CD14-positive monocyte (primary cell): ENCODE measurements around the gene KDM6B. TPM values are rescaled to one million over a fixed set of nuclear protein-coding genes. Genes with fewer than 3 reads are reported as not detected.

Experiments
- DNase-seq, 3 donors: peaks; one replicate each; pipeline ENCODE4 v3.0.0-alpha.2; 2011 to 2022
- H2AFZ ChIP-seq: 2 replicates; pipeline ENCODE4 v1.6.0; 2012; ENCODE audit warnings: mild to moderate bottlenecking, low read depth, low read length, inconsistent platforms; ENCODE audit not compliant: insufficient read depth, poor library complexity, severe bottlenecking
- H3K27ac ChIP-seq, 2 donors: 1 replicate in 1 of 2; 2 replicates in 1 of 2; pipeline ENCODE4 v1.5.1; 2012 to 2013; ENCODE audit warnings: low read length in 2 of 2, control low read depth in 1 of 2, inconsistent platforms in 1 of 2, low read depth in 1 of 2, mild to moderate bottlenecking in 1 of 2
- H3K27me3 ChIP-seq, 2 donors: one replicate each; pipeline versions ENCODE4 v1.6.0 to v1.6.1; 2011 to 2013; ENCODE audit warnings: low read length in 2 of 2; ENCODE audit not compliant: control insufficient read depth in 2 of 2, insufficient read depth in 2 of 2
- H3K36me3 ChIP-seq, 2 donors: replicated peaks in 1 of 2; 1 replicate in 1 of 2; 2 replicates in 1 of 2; pipeline versions ENCODE4 v1.5.1 to v1.6.1; 2012 to 2013; ENCODE audit warnings: low read length in 2 of 2, control low read depth in 1 of 2, inconsistent platforms in 1 of 2, mild to moderate bottlenecking in 1 of 2; ENCODE audit not compliant: insufficient read depth in 2 of 2, control insufficient read depth in 1 of 2
- H3K4me1 ChIP-seq, 2 donors: 1 replicate in 1 of 2; 2 replicates in 1 of 2; pipeline versions ENCODE4 v1.5.1 to v1.6.1; 2012 to 2013; ENCODE audit warnings: low read length in 2 of 2, control low read depth in 1 of 2, inconsistent platforms in 1 of 2, mild to moderate bottlenecking in 1 of 2, moderate library complexity in 1 of 2; ENCODE audit not compliant: insufficient read depth in 2 of 2, control insufficient read depth in 1 of 2
- H3K4me2 ChIP-seq: replicated peaks from 2 replicates; pipeline ENCODE3; 2012; ENCODE audit warnings: low read length, moderate library complexity, mild to moderate bottlenecking; ENCODE audit not compliant: poor library complexity, severe bottlenecking; ENCODE audit errors: extremely low read depth
- H3K4me3 ChIP-seq, 3 experiments: fragments of 200-600 bp in 1 of 3; sonication (generic) in 1 of 3; replicated peaks in 1 of 3; 1 replicate in 2 of 3; 2 replicates in 1 of 3; pipeline ENCODE4 v1.5.1; 2011 to 2013; ENCODE audit warnings: low read length in 3 of 3, mild to moderate bottlenecking in 3 of 3, control low read depth in 2 of 3, low read depth in 2 of 3, inconsistent platforms in 1 of 3, moderate library complexity in 1 of 3
- H3K79me2 ChIP-seq: 2 replicates; pipeline ENCODE4 v1.6.0; 2012; ENCODE audit warnings: mild to moderate bottlenecking, control low read depth, inconsistent platforms, low read length, moderate library complexity; ENCODE audit not compliant: insufficient read depth
- H3K9ac ChIP-seq: 2 replicates; pipeline ENCODE4 v1.6.0; 2017; ENCODE audit warnings: low read length, mild to moderate bottlenecking; ENCODE audit not compliant: insufficient read depth, poor library complexity, severe bottlenecking
- H3K9me3 ChIP-seq, 2 donors: replicated peaks in 1 of 2; 1 replicate in 1 of 2; 2 replicates in 1 of 2; pipeline versions ENCODE4 v1.5.1 to v1.6.1; 2012 to 2013; ENCODE audit warnings: low read length in 2 of 2, control low read depth in 1 of 2; ENCODE audit not compliant: control insufficient read depth in 1 of 2, insufficient read depth in 1 of 2
- H4K20me1 ChIP-seq: 2 replicates; pipeline ENCODE4 v1.6.0; 2012; ENCODE audit warnings: mild to moderate bottlenecking, low read length, control low read depth, moderate library complexity; ENCODE audit not compliant: insufficient read depth
- H3K27ac Mint-ChIP-seq, 7 donors: one replicate each; pipeline ENCODE4 v1.8.0; 2020; ENCODE audit warnings: mild to moderate bottlenecking in 7 of 7, mixed read lengths in 7 of 7, moderate library complexity in 6 of 7, inconsistent platforms in 2 of 7
- H3K27me3 Mint-ChIP-seq, 3 donors: one replicate each; pipeline ENCODE4 v1.8.0; 2021 to 2022; ENCODE audit warnings: low read depth in 3 of 3, mild to moderate bottlenecking in 3 of 3, mixed read lengths in 3 of 3, moderate library complexity in 3 of 3, inconsistent platforms in 1 of 3
- H3K36me3 Mint-ChIP-seq, 2 donors: one replicate each; pipeline ENCODE4 v1.8.0; 2020; ENCODE audit warnings: mixed read lengths in 2 of 2, inconsistent platforms in 1 of 2, mild to moderate bottlenecking in 1 of 2
- H3K4me1 Mint-ChIP-seq: one replicate; pipeline ENCODE4 v1.8.0; 2020; ENCODE audit warnings: mild to moderate bottlenecking, mixed read lengths
- H3K4me3 Mint-ChIP-seq, 2 donors: one replicate each; pipeline ENCODE4 v1.8.0; 2020; ENCODE audit warnings: mild to moderate bottlenecking in 2 of 2, mixed read lengths in 2 of 2, moderate library complexity in 1 of 2
- H3K9me3 Mint-ChIP-seq, 7 donors: one replicate each; pipeline ENCODE4 v1.8.0; 2020 to 2022; ENCODE audit warnings: mixed read lengths in 7 of 7, mild to moderate bottlenecking in 6 of 7, moderate library complexity in 6 of 7, inconsistent platforms in 2 of 7
- CTCF ChIP-seq: fragments of 200-600 bp; IDR thresholded peaks from one replicate; pipeline ENCODE4 v1.8.0; 2022; ENCODE audit warnings: antibody characterized with exemption, mild to moderate bottlenecking
- WGBS: methylation state at CpG from one replicate; pipeline ENCODE4 v1.1.5; 2013; ENCODE audit warnings: missing lambda C conversion rate; ENCODE audit not compliant: insufficient coverage; 5-methylcytosine and 5-hydroxymethylcytosine counted together
- intact Hi-C, 2 donors: fragments of 100-400 bp; cut with micrococcal nuclease; formaldehyde crosslinking; loops; one replicate each; pipeline versions ENCODE4 v1.15.0 to v1.15.1; 2023
- polyA plus RNA-seq, 3 donors: library from polyadenylated mRNA; depleted of rRNA in 1 of 3; unstranded in 2 of 3; stranded (reverse) in 1 of 3; fragments of 300-500 nt in 2 of 3; fragments of >200 nt in 1 of 3; fragmentation: Illumina TruSeq in 2 of 3; gene quantifications; 1 replicate in 2 of 3; 2 replicates in 1 of 3; pipeline ENCODE4 v1.2.3, GENCODE V29; 2012 to 2021

The KDM6B gene
- polyA plus RNA-seq, 3 donors = 0.37 to 25.5 (median 0.44) TPM

- Histone ChIP-seq H4K20me1 (no peaks in the 10 kb centered on the region), H2AFZ (no peak overlapping the region), H3K9ac (no peak overlapping the region), H3K4me1 (no peaks in the 10 kb centered on the region), H3K4me2 (no peak overlapping the region), H3K9me3 (no peaks in the 10 kb centered on the region), H3K27me3 (no peaks in the 10 kb centered on the region), H3K79me2 (no peaks in the 10 kb centered on the region), H3K27ac (no peak overlapping the region), H3K36me3 (no peaks in the 10 kb centered on the region), H3K4me3 (no peak overlapping the region)
- intact Hi-C loops = loop anchor here (2.0 to 5.0 kb wide), 4 partner anchors 29 to 81 kb away; partner anchors contain the start of gene NAA38 (in 1 of the 2)
- H3K4me1 Mint-ChIP-seq = peaks cover 6% of the 10 kb centered on the region
- no peak overlapping the region for H3K4me3 Mint-ChIP-seq
- 95% methylated on average over 20 of the region's 20 CpGs for WGBS
- H3K36me3 Mint-ChIP-seq = no peaks in the 10 kb centered on the region
- no peak for TF ChIP-seq CTCF
- no peak for DNase-seq
- no peaks in the 10 kb centered on the region for H3K9me3 Mint-ChIP-seq
- H3K27me3 Mint-ChIP-seq = peaks cover 7 to 14% (median 13%) of the 10 kb centered on the region in 3 donors
- peak overlapping the region in 1 of 7 donors; percentile 32 for H3K27ac Mint-ChIP-seq
Observed at GRCh38 chr17:7823581-7824001, 10.4 kb upstream of the KDM6B start.

DNA sequence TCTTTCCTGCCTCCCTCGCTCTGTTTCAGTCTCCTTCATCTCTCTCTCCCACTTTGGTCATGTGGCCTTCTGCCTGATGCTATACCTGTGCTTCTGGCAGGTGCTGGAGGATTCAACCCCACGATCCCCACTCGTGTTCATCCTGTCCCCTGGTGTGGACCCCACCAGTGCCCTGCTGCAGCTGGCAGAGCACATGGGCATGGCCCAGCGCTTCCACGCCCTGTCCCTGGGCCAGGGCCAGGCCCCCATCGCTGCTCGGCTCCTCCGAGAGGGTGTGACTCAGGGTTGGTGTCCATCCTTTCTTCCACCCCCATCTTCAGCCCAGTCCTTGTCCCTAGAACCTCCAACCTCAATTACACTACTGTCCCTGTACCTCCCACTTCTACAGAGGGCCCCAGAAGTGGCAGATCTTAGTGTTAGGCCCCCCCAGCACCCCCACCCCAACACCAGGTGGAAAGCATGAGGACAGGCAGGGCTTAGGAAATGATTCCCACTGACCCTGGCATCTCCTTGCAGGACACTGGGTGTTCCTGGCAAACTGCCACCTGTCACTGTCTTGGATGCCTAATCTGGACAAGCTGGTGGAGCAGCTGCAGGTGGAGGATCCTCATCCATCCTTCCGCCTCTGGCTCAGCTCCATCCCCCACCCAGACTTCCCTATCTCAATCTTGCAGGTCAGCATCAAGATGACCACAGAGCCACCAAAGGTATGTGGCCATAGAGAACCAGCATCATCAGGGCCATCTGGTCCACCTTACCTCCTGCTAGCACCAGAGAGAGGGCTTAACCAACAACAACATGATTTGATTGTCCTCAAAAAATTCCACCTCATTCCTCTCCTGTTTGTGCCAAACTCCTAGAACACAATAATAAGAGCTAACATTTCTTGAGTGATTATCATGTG lies 9.7 kb upstream of the KDM6B start:
- H3K79me2 ChIP-seq = no peaks in the 10 kb centered on the region
- no peak overlapping the region for H3K27ac ChIP-seq
- no peak for DNase-seq
- H3K4me1 Mint-ChIP-seq = peaks cover 6% of the 10 kb centered on the region
- H3K4me3 ChIP-seq = no peak overlapping the region
- H3K4me1 ChIP-seq = no peaks in the 10 kb centered on the region
- no peaks in the 10 kb centered on the region for H3K27me3 ChIP-seq
- H3K36me3 Mint-ChIP-seq = no peaks in the 10 kb centered on the region
- no peak overlapping the region for H3K4me2 ChIP-seq
- H3K36me3 ChIP-seq = no peaks in the 10 kb centered on the region
- H3K9me3 ChIP-seq = no peaks in the 10 kb centered on the region
- no peaks in the 10 kb centered on the region for H4K20me1 ChIP-seq
- 91% methylated on average over 7 of the region's 9 CpGs for WGBS
- no peaks in the 10 kb centered on the region for H3K9me3 Mint-ChIP-seq
- H3K9ac ChIP-seq = no peak overlapping the region
- intact Hi-C loops = loop anchor here (5.0 kb wide), 2 partner anchors 73 to 82 kb away; no protein-coding TSS in a partner anchor
- TF ChIP-seq CTCF = no peak
- no peak overlapping the region for H3K27ac Mint-ChIP-seq
- H3K4me3 Mint-ChIP-seq = no peak overlapping the region
- peaks cover 7 to 14% (median 13%) of the 10 kb centered on the region in 3 donors for H3K27me3 Mint-ChIP-seq
- no peak overlapping the region for H2AFZ ChIP-seq
